ENCODE data around the gene RABGAP1L. TPM values are rescaled to one million over a fixed set of nuclear protein-coding genes. Genes with fewer than 3 reads are reported as not detected.

RABGAP1L gene
- total and polyA plus RNA-seq, 10 of the 15 experiments (the other 5 are each of a cell fraction or from before 2014, with no cell fraction given) = 5.8 to 194 (median 113) TPM

DNA sequence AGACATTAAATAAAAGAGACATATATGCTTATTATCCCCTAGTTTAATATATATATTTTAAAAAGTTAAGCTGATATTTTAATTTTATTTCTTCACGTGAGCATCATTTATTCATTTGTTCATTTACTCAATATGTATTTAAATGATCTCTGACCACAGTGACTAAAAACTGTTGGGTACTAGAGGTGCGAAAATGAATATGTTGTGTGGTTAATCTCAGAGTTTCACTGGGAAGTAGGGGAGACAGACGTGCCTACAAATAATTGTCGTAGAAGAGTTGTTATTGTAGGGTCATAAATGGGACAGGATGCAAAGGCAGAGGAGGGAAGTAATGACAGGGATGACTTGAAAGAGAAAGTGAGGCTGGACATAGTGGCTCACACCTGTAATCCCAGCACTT lies 627.4 kb downstream of the RABGAP1L start (continued):
- TF ChIP-seq, protein P1, sequence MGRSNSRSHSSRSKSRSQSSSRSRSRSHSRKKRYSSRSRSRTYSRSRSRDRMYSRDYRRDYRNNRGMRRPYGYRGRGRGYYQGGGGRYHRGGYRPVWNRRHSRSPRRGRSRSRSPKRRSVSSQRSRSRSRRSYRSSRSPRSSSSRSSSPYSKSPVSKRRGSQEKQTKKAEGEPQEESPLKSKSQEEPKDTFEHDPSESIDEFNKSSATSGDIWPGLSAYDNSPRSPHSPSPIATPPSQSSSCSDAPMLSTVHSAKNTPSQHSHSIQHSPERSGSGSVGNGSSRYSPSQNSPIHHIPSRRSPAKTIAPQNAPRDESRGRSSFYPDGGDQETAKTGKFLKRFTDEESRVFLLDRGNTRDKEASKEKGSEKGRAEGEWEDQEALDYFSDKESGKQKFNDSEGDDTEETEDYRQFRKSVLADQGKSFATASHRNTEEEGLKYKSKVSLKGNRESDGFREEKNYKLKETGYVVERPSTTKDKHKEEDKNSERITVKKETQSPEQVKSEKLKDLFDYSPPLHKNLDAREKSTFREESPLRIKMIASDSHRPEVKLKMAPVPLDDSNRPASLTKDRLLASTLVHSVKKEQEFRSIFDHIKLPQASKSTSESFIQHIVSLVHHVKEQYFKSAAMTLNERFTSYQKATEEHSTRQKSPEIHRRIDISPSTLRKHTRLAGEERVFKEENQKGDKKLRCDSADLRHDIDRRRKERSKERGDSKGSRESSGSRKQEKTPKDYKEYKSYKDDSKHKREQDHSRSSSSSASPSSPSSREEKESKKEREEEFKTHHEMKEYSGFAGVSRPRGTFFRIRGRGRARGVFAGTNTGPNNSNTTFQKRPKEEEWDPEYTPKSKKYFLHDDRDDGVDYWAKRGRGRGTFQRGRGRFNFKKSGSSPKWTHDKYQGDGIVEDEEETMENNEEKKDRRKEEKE (IDR thresholded peaks at IDR 0.05) = no peak
- TF ChIP-seq MTA3 (IDR thresholded peaks at IDR 0.05; ENCODE audit: borderline replicate concordance, low read length) (peak; percentile 59; the same call in 1 of the 2 replicates), BACH1 (IDR thresholded peaks at IDR 0.05; ENCODE audit: borderline replicate concordance) (no peak), PAX5 (IDR thresholded peaks at IDR 0.05; ENCODE audit: borderline replicate concordance, low read depth, low read length) (peak; percentile 57; the same call in 1 of the 2 replicates), ZNF24 (IDR thresholded peaks at IDR 0.05) (peak; percentile 93), FOXM1 (IDR thresholded peaks at IDR 0.05; ENCODE audit: low read depth, low read length) (0 out of 2 replicates have a peak, but pooled peaks have one; percentile 30), TAF1 (IDR thresholded peaks at IDR 0.05; ENCODE audit: borderline replicate concordance, low read depth, low read length) (no peak), EZH2 (IDR thresholded peaks at IDR 0.05; ENCODE audit: borderline replicate concordance, control insufficient read depth, low read depth, low read length) (no peak), FOS (IDR thresholded peaks at IDR 0.05; ENCODE audit: borderline replicate concordance, extremely low read depth, insufficient read length) (no peak), BHLHE40 (IDR thresholded peaks at IDR 0.05; ENCODE audit: borderline replicate concordance in 1 of 2, low read depth in 2 of 2, low read length in 1 of 2) (peak; percentile 63 to 78), SUPT20H (IDR thresholded peaks at IDR 0.05; ENCODE audit: borderline replicate concordance, control insufficient read depth, low read depth, low read length) (no peak), TCF7 (IDR thresholded peaks at IDR 0.05; ENCODE audit: borderline replicate concordance) (no peak), IKZF1 (conservative IDR thresholded peaks at IDR 0.05) (0 out of 2 replicates have a peak, but pooled peaks have one; percentile 21), NR2C1 (IDR thresholded peaks at IDR 0.05) (no peak), KAT2A (conservative IDR thresholded peaks at IDR 0.05; ENCODE audit: control insufficient read depth, low read depth, low read length) (no peak), SMARCA5 (IDR thresholded peaks at IDR 0.05) (no peak), HDAC6 (IDR thresholded peaks at IDR 0.05; ENCODE audit: unreplicated experiment) (no peak), MEF2B (IDR thresholded peaks at IDR 0.05; ENCODE audit: partially characterized antibody, poor library complexity, severe bottlenecking) (peak; percentile 34)
- TF ChIP-seq, protein P2, sequence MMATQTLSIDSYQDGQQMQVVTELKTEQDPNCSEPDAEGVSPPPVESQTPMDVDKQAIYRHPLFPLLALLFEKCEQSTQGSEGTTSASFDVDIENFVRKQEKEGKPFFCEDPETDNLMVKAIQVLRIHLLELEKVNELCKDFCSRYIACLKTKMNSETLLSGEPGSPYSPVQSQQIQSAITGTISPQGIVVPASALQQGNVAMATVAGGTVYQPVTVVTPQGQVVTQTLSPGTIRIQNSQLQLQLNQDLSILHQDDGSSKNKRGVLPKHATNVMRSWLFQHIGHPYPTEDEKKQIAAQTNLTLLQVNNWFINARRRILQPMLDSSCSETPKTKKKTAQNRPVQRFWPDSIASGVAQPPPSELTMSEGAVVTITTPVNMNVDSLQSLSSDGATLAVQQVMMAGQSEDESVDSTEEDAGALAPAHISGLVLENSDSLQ (IDR thresholded peaks at IDR 0.05) = no peak; the same call in 1 of the 2 replicates
- TF ChIP-seq, protein P3, sequence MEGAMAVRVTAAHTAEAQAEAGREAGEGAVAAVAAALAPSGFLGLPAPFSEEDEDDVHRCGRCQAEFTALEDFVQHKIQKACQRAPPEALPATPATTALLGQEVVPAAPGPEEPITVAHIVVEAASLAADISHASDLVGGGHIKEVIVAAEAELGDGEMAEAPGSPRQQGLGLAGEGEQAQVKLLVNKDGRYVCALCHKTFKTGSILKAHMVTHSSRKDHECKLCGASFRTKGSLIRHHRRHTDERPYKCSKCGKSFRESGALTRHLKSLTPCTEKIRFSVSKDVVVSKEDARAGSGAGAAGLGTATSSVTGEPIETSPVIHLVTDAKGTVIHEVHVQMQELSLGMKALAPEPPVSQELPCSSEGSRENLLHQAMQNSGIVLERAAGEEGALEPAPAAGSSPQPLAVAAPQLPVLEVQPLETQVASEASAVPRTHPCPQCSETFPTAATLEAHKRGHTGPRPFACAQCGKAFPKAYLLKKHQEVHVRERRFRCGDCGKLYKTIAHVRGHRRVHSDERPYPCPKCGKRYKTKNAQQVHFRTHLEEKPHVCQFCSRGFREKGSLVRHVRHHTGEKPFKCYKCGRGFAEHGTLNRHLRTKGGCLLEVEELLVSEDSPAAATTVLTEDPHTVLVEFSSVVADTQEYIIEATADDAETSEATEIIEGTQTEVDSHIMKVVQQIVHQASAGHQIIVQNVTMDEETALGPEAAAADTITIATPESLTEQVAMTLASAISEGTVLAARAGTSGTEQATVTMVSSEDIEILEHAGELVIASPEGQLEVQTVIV (IDR thresholded peaks at IDR 0.05; ENCODE audit: borderline replicate concordance, partially characterized antibody) = no peak
- TF ChIP-seq, protein P4, sequence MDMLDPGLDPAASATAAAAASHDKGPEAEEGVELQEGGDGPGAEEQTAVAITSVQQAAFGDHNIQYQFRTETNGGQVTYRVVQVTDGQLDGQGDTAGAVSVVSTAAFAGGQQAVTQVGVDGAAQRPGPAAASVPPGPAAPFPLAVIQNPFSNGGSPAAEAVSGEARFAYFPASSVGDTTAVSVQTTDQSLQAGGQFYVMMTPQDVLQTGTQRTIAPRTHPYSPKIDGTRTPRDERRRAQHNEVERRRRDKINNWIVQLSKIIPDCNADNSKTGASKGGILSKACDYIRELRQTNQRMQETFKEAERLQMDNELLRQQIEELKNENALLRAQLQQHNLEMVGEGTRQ (IDR thresholded peaks at IDR 0.05; ENCODE audit: borderline replicate concordance, low read depth, low read length) = no peak

Data from GM12878 (cell line).